ENCODE measurements around the gene SIN3A. TPM values are rescaled to one million over a fixed set of nuclear protein-coding genes. Genes with fewer than 3 reads are reported as not detected.
"Not testable (repeated sequence)": the region's sequence is repeated elsewhere in the genome, so short reads cannot be mapped to it uniquely, and the experiment has no call there.

Gene SIN3A
- total RNA-seq, 1 experiment from 2014 or later = 45.5 TPM

GRCh38 chr15:75403892-75404291, 47.6 kb downstream of the SIN3A start:
- CTCF ChIA-PET = no interaction called here
- no peak for DNase-seq (ENCODE audit: unreplicated experiment)
- no peaks in the 10 kb centered on the region for H3K4me1 Mint-ChIP-seq (ENCODE audit: insufficient read depth, unreplicated experiment)
- no peaks in the 10 kb centered on the region for H3K9me3 Mint-ChIP-seq (ENCODE audit: unreplicated experiment)
- intact Hi-C loops (cut with micrococcal nuclease) = no loop called here
- H3K36me3 Mint-ChIP-seq (ENCODE audit: insufficient read depth, unreplicated experiment) = peaks cover 99% of the 10 kb centered on the region
- BruUV-seq (replicated peaks) = no TSS peak
- H3K27me3 Mint-ChIP-seq (ENCODE audit: insufficient read depth, unreplicated experiment) = no peaks in the 10 kb centered on the region
- H3K4me3 Mint-ChIP-seq (ENCODE audit: unreplicated experiment) = no peak overlapping the region
- POLR2A ChIA-PET = interaction anchor here (1.0 kb wide), 1 partner anchor 35 kb away, joined by 7 read pairs; the partner anchor contains the start of gene MAN2C1
- H3K27ac Mint-ChIP-seq (ENCODE audit: low read depth, unreplicated experiment) = peak overlapping the region; percentile 69
- no peak for TF ChIP-seq CTCF (IDR thresholded peaks at IDR 0.05; ENCODE audit: unreplicated experiment)

- H3K9me3 Mint-ChIP-seq (ENCODE audit: unreplicated experiment) = no peaks in the 10 kb centered on the region
- intact Hi-C loops (cut with micrococcal nuclease) = no loop called here
- POLR2A ChIA-PET = interaction anchor here (1.0 to 1.2 kb wide), 2 partner anchors 23 to 29 kb away, joined by 3 to 4 read pairs; partner anchors contain the start of gene MAN2C1
- TF ChIP-seq CTCF (IDR thresholded peaks at IDR 0.05; ENCODE audit: unreplicated experiment) = no peak
- BruUV-seq (replicated peaks) = no TSS peak
- no peaks in the 10 kb centered on the region for H3K4me1 Mint-ChIP-seq (ENCODE audit: insufficient read depth, unreplicated experiment)
- no peak for DNase-seq (ENCODE audit: unreplicated experiment)
- no peak overlapping the region for H3K4me3 Mint-ChIP-seq (ENCODE audit: unreplicated experiment)
- no peak overlapping the region for H3K27ac Mint-ChIP-seq (ENCODE audit: low read depth, unreplicated experiment)
- peaks cover 97% of the 10 kb centered on the region for H3K36me3 Mint-ChIP-seq (ENCODE audit: insufficient read depth, unreplicated experiment)
- H3K27me3 Mint-ChIP-seq (ENCODE audit: insufficient read depth, unreplicated experiment) = no peaks in the 10 kb centered on the region
- CTCF ChIA-PET = interaction anchor here (0.7 kb wide), 1 partner anchor 40 kb away, joined by 3 read pairs; no protein-coding TSS in a partner anchor
Measured at GRCh38 chr15:75397494-75397893, 54.0 kb downstream of the SIN3A start.

- peaks cover 100% of the 10 kb centered on the region for H3K36me3 Mint-ChIP-seq (ENCODE audit: insufficient read depth, unreplicated experiment)
- POLR2A ChIA-PET = no interaction called here
Measured at GRCh38 chr15:75389791-75390382, 61.6 kb downstream of the SIN3A start.

GRCh38 chr15:75383986-75384385, 67.5 kb downstream of the SIN3A start:
- BruUV-seq (replicated peaks); DNase-seq (ENCODE audit: unreplicated experiment); CTCF ChIA-PET; H3K4me3 Mint-ChIP-seq (ENCODE audit: unreplicated experiment); H3K4me1 Mint-ChIP-seq (ENCODE audit: insufficient read depth, unreplicated experiment); H3K27ac Mint-ChIP-seq (ENCODE audit: low read depth, unreplicated experiment); POLR2A ChIA-PET; H3K27me3 Mint-ChIP-seq (ENCODE audit: insufficient read depth, unreplicated experiment); H3K9me3 Mint-ChIP-seq (ENCODE audit: unreplicated experiment); intact Hi-C loops (cut with micrococcal nuclease): not testable (repeated sequence)
- peaks cover 100% of the 10 kb centered on the region for H3K36me3 Mint-ChIP-seq (ENCODE audit: insufficient read depth, unreplicated experiment)

More at GRCh38 chr15:75389791-75390382, 61.6 kb downstream of the SIN3A start:
- no peak for TF ChIP-seq CTCF (IDR thresholded peaks at IDR 0.05; ENCODE audit: unreplicated experiment)
- no peaks in the 10 kb centered on the region for H3K4me1 Mint-ChIP-seq (ENCODE audit: insufficient read depth, unreplicated experiment)
- H3K9me3 Mint-ChIP-seq (ENCODE audit: unreplicated experiment) = no peaks in the 10 kb centered on the region
- no peak overlapping the region for H3K27ac Mint-ChIP-seq (ENCODE audit: low read depth, unreplicated experiment)
- CTCF ChIA-PET = interaction anchor here (1.1 to 1.6 kb wide), 3 partner anchors 12 to 64 kb away, joined by 3 to 4 read pairs (median 3); partner anchors contain the start of gene MAN2C1
- no TSS peak for BruUV-seq (replicated peaks)
- DNase-seq (ENCODE audit: unreplicated experiment) = no peak
- intact Hi-C loops (cut with micrococcal nuclease) = no loop called here
- H3K27me3 Mint-ChIP-seq (ENCODE audit: insufficient read depth, unreplicated experiment) = no peaks in the 10 kb centered on the region
- no peak overlapping the region for H3K4me3 Mint-ChIP-seq (ENCODE audit: unreplicated experiment)

All from MCF 10A (cell line).